Cardiac muscle cell (in vitro differentiated cells and primary cell): ENCODE results near the gene MZB1. TPM values are rescaled to one million over a fixed set of nuclear protein-coding genes. Genes with fewer than 3 reads are reported as not detected.

Experiments
- DNase-seq, 2 donors: peaks; one replicate each; pipeline versions ENCODE4 v3.0.0 to v3.0.0-alpha.2; 2010 to 2017; ENCODE audit warnings: low read depth in 1 of 2, low spot score in 1 of 2
- H3K27ac ChIP-seq: fragments of 200-600 bp; sonication (generic); 2 replicates; pipeline ENCODE4 v1.5.1; 2016
- H3K27me3 ChIP-seq: fragments of 200-600 bp; sonication (generic); 2 replicates; pipeline ENCODE4 v1.6.0; 2016; ENCODE audit warnings: control low read depth
- H3K36me3 ChIP-seq: fragments of 200-600 bp; sonication (generic); 2 replicates; pipeline ENCODE4 v1.5.1; 2016; ENCODE audit warnings: control low read depth
- H3K4me1 ChIP-seq: fragments of 200-600 bp; sonication (generic); 2 replicates; pipeline ENCODE4 v1.8.1; 2017; ENCODE audit warnings: low read depth, mild to moderate bottlenecking, mixed run types
- H3K4me3 ChIP-seq: fragments of 200-600 bp; sonication (generic); 2 replicates; pipeline ENCODE4 v1.5.1; 2016; ENCODE audit warnings: mild to moderate bottlenecking
- H3K9me3 ChIP-seq: fragments of 200-600 bp; sonication (generic); 2 replicates; pipeline ENCODE4 v1.5.1; 2017; ENCODE audit warnings: low read depth, mild to moderate bottlenecking, control low read depth
- polyA plus RNA-seq: library from polyadenylated mRNA; unstranded; fragments of >200 nt; fragmentation: Nextera tagmentation; extraction: Ambion mirVana; gene quantifications from 2 replicates; pipeline ENCODE4 v1.2.1, GENCODE V29; 2016
- total RNA-seq: library from RNA; depleted of rRNA; stranded (reverse); fragments of >200 nt; gene quantifications from 2 replicates; pipeline ENCODE4 v1.2.3, GENCODE V29; 2016
- TF ChIP-seq, protein P1 (sequence below): IDR thresholded peaks from 2 replicates; pipeline ENCODE4 v1.5.1; 2012; ENCODE audit warnings: low read depth, mild to moderate bottlenecking, low read length

The MZB1 gene
- total and polyA plus RNA-seq, 2 experiments from 2014 or later: 1.3 to 5.3 TPM

DNA sequence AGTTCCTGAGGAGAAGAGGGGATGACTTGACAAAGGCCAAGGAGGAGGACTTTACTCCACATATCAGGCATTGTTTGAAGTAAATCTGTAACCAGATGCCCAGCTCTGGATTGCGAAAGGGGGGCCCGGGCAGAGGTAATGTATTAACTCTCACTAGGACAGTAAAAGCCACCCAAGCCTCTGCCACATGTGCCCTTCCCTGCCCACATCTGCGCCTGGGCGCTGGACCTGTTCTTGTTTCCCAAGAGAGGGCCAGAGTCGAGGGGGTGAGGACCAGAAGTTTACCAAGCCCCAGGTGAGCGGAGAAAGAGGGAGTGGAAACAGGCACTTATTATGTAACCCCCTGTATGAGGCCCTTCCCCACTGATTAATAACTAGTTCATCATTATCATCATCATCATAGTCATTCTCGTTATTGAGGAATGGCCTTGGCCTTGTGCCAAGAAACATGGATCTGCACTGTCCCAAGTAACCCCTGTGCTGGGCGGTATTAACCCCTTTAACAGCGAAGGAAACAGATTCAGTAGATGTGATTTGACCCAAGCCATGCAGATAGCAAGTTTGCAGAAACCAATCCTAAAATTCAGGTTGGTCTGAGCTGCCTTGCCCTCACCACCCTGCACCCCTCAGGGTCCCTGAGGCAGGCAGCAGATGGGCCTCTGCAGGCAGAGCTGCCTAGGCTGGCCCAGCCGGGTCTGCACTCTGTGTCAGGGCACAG is 6.3 kb downstream of the MZB1 start, which contains the start of gene SLC23A1:
Gene SLC23A1, minus strand, starts transcription at position 23 of the 718 bp plus-strand sequence. CDS start 44 bp downstream, outside the sequence.
- TF ChIP-seq, protein P1, sequence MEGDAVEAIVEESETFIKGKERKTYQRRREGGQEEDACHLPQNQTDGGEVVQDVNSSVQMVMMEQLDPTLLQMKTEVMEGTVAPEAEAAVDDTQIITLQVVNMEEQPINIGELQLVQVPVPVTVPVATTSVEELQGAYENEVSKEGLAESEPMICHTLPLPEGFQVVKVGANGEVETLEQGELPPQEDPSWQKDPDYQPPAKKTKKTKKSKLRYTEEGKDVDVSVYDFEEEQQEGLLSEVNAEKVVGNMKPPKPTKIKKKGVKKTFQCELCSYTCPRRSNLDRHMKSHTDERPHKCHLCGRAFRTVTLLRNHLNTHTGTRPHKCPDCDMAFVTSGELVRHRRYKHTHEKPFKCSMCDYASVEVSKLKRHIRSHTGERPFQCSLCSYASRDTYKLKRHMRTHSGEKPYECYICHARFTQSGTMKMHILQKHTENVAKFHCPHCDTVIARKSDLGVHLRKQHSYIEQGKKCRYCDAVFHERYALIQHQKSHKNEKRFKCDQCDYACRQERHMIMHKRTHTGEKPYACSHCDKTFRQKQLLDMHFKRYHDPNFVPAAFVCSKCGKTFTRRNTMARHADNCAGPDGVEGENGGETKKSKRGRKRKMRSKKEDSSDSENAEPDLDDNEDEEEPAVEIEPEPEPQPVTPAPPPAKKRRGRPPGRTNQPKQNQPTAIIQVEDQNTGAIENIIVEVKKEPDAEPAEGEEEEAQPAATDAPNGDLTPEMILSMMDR: no peak
- peaks cover 26% of the 10 kb centered on the region for H3K4me1 ChIP-seq
- no peak for DNase-seq
- H3K36me3 ChIP-seq: no peaks in the 10 kb centered on the region
- peak within 1 kb of the TSS; percentile 52 for H3K27ac ChIP-seq
- H3K4me3 ChIP-seq: no peak within 1 kb of the TSS
- H3K27me3 ChIP-seq: no peaks in the 10 kb centered on the region
- H3K9me3 ChIP-seq: no peaks in the 10 kb centered on the region

DNA sequence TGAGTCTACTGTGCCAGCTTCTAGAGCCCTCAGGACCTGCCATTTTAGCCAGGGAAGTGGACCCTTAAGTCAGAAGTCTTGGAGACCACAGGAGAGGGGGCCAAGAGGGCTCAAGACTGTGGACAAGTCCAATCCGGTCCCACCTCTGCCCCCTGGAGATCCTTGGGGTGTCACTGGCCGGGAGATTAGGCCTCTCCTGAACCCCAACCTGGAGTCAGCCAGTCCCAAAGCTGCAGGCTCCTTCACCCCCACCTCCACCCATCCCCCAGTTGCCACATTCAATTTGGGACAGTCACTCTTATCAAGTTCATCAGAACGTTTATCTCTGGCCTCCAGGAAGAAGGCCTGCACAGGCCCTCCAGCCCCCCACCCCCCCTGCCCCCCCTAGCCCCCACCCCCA is 6.9 kb downstream of the MZB1 start:
- DNase-seq: no peak
- H3K4me3 ChIP-seq: no peak overlapping the region
- H3K27me3 ChIP-seq: no peaks in the 10 kb centered on the region
- TF ChIP-seq, protein P1: no peak
- no peaks in the 10 kb centered on the region for H3K36me3 ChIP-seq
- H3K27ac ChIP-seq: no peak overlapping the region
- H3K9me3 ChIP-seq: no peaks in the 10 kb centered on the region
- peaks cover 20% of the 10 kb centered on the region for H3K4me1 ChIP-seq

DNA sequence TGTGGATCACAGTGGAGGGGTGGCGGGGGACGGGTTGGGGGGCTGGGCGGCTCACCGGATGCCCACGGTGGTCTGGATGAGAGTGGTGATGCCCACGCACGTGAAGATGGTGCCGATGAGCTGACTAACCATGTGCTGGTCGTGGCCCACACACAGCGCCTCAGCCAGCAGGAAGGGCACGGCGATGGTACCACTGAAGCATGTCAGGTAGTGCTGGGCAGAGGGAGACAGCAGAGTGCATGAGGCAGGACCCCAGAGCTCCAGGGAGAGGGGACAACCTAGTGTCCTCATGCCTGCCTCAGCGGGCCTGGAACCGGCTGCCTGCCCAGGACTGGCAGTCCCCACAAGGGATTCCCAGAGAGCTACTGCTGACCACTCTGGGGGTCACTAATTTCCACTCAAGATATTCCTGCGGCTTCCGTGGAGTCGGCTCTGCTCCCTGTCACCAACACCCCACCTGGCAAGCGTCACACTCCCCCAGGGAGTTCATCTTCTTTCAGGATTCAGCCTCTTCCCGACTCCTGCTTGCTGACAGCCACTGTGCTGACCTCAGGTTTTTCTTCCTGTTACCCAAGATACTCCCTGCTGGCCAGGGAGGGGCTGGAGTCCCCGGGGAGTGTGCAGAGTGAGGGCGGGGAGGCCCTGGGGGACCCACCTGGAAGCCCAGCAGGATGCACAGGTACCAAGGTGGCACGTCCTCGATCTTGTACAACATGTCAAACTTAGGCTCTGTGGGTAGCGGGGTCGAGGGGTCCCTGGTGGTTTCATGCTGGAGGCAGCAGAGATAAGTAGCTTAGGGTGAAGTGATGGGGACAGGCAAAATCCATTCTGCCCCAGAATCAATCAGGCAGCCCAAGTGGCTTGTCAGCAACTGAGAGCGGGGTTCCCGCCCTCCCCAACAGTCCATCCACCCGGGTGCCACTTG is 7.6 kb downstream of the MZB1 start:
- H3K4me1 ChIP-seq: peaks cover 17% of the 10 kb centered on the region
- H3K27me3 ChIP-seq: no peaks in the 10 kb centered on the region
- TF ChIP-seq, protein P1: no peak
- peak overlapping the region; percentile 52 for H3K27ac ChIP-seq
- no peak overlapping the region for H3K4me3 ChIP-seq
- no peaks in the 10 kb centered on the region for H3K36me3 ChIP-seq
- no peaks in the 10 kb centered on the region for H3K9me3 ChIP-seq
- no peak for DNase-seq

DNA sequence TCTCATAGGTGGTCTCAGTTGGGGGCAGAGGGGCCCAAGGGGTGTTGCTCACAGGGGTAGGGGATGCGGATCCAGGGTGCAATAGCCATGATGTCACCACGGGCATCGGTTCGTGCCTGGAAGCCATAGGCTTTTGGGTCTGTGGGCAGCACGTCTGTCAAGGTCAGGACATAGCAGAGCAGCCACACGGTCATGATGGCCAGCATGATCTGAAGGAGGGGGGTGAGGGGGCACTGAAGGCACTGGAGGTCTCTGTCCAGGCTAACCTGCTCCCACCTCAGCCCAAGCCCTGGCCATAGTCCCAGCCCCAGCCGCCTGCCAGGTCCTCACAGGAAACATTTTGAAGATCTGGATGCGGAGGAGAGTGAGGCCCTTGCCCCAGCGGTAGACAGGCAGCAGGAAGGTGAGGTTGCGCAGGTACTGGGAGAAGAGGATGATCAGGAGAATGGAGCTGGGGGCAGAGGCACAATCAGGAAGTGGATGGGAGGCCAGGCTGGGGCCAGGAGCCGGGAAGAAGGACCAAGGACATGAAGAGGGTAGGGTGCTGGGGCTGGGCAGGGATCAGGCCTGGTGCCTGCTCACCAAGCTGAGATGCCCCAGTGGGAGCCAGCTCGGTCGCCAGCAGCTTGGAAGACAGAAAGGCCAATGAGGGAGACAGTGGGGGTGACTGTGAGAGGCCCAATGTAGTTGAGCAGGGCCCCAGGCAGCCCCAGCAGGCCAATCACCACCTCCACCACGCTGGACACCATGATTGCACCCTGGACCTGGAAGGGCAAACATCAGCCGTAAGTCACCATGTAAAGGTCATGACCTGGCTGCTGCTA is 9.9 kb downstream of the MZB1 start:
- Histone ChIP-seq H3K36me3 (no peaks in the 10 kb centered on the region), H3K27ac (no peak overlapping the region), H3K4me1 (peaks cover 17% of the 10 kb centered on the region), H3K27me3 (no peaks in the 10 kb centered on the region), H3K4me3 (no peak overlapping the region), H3K9me3 (no peaks in the 10 kb centered on the region)
- DNase-seq: no peak
- TF ChIP-seq, protein P1: no peak

DNA sequence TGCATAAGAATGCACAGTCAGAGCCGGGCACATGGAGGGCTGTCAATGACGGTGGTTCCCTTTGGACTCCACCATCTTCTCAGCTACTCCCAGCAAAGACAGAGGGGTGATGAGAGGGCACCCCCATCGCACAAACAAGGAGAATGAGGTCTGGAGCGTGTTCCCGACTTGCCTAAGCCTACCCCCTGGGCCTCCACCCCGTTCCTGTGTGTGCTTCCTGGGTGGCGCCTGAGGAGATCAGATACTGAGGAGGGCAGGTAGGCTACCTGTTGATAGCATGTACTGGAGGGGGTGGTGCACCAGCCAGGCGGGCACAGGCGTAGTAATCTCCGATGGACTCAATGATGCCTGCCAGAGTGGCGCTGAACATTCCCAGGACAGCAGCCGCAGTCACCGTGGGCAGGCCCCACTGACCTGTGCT is 10.8 kb downstream of the MZB1 start:
- Histone ChIP-seq H3K9me3 (no peaks in the 10 kb centered on the region), H3K27me3 (no peaks in the 10 kb centered on the region), H3K27ac (no peak overlapping the region), H3K36me3 (no peaks in the 10 kb centered on the region), H3K4me3 (no peak overlapping the region), H3K4me1 (peaks cover 17% of the 10 kb centered on the region)
- TF ChIP-seq, protein P1: no peak
- DNase-seq: no peak
